OCI-LY1 (cell line): Measurements from ENCODE around the gene RASAL2.

Experiments
- CTCF ChIP-seq: fragments of 200-600 bp; sonication (generic), shearing (Covaris generic); IDR thresholded peaks from 2 replicates; pipeline ENCODE4 v1.5.1; 2017; ENCODE audit warnings: mild to moderate bottlenecking, antibody characterized with exemption, low read length, moderate library complexity, mixed read lengths
- EZH2 ChIP-seq: fragments of 200-600 bp; sonication (generic), shearing (Covaris generic); IDR thresholded peaks from 2 replicates; pipeline ENCODE4 v1.8.0; 2017; ENCODE audit warnings: borderline replicate concordance, mixed run types, mild to moderate bottlenecking, antibody characterized with exemption, low read length, moderate library complexity, mixed read lengths

GRCh38 chr1:178168536-178168935, 74.6 kb downstream of the RASAL2 start:
- no peak for TF ChIP-seq CTCF
- no peak for TF ChIP-seq EZH2
